CD14-positive monocyte (primary cell): Measurements from ENCODE around the gene ZNF804B. TPM values are rescaled to one million over a fixed set of nuclear protein-coding genes. Genes with fewer than 3 reads are reported as not detected.

Source experiments
- DNase-seq, 3 donors: peaks; one replicate each; pipeline ENCODE4 v3.0.0-alpha.2; 2011 to 2022
- H2AFZ ChIP-seq: 2 replicates; pipeline ENCODE4 v1.6.0; 2012; ENCODE audit warnings: mild to moderate bottlenecking, low read depth, low read length, inconsistent platforms; ENCODE audit not compliant: insufficient read depth, poor library complexity, severe bottlenecking
- H3K27ac ChIP-seq, 2 donors: 1 replicate in 1 of 2; 2 replicates in 1 of 2; pipeline ENCODE4 v1.5.1; 2012 to 2013; ENCODE audit warnings: low read length in 2 of 2, control low read depth in 1 of 2, inconsistent platforms in 1 of 2, low read depth in 1 of 2, mild to moderate bottlenecking in 1 of 2
- H3K27me3 ChIP-seq, 2 donors: one replicate each; pipeline versions ENCODE4 v1.6.0 to v1.6.1; 2011 to 2013; ENCODE audit warnings: low read length in 2 of 2; ENCODE audit not compliant: control insufficient read depth in 2 of 2, insufficient read depth in 2 of 2
- H3K36me3 ChIP-seq, 2 donors: replicated peaks in 1 of 2; 1 replicate in 1 of 2; 2 replicates in 1 of 2; pipeline versions ENCODE4 v1.5.1 to v1.6.1; 2012 to 2013; ENCODE audit warnings: low read length in 2 of 2, control low read depth in 1 of 2, inconsistent platforms in 1 of 2, mild to moderate bottlenecking in 1 of 2; ENCODE audit not compliant: insufficient read depth in 2 of 2, control insufficient read depth in 1 of 2
- H3K4me1 ChIP-seq, 2 donors: 1 replicate in 1 of 2; 2 replicates in 1 of 2; pipeline versions ENCODE4 v1.5.1 to v1.6.1; 2012 to 2013; ENCODE audit warnings: low read length in 2 of 2, control low read depth in 1 of 2, inconsistent platforms in 1 of 2, mild to moderate bottlenecking in 1 of 2, moderate library complexity in 1 of 2; ENCODE audit not compliant: insufficient read depth in 2 of 2, control insufficient read depth in 1 of 2
- H3K4me2 ChIP-seq: replicated peaks from 2 replicates; pipeline ENCODE3; 2012; ENCODE audit warnings: low read length, moderate library complexity, mild to moderate bottlenecking; ENCODE audit not compliant: poor library complexity, severe bottlenecking; ENCODE audit errors: extremely low read depth
- H3K4me3 ChIP-seq, 3 experiments: fragments of 200-600 bp in 1 of 3; sonication (generic) in 1 of 3; replicated peaks in 1 of 3; 1 replicate in 2 of 3; 2 replicates in 1 of 3; pipeline ENCODE4 v1.5.1; 2011 to 2013; ENCODE audit warnings: low read length in 3 of 3, mild to moderate bottlenecking in 3 of 3, control low read depth in 2 of 3, low read depth in 2 of 3, inconsistent platforms in 1 of 3, moderate library complexity in 1 of 3
- H3K79me2 ChIP-seq: 2 replicates; pipeline ENCODE4 v1.6.0; 2012; ENCODE audit warnings: mild to moderate bottlenecking, control low read depth, inconsistent platforms, low read length, moderate library complexity; ENCODE audit not compliant: insufficient read depth
- H3K9ac ChIP-seq: 2 replicates; pipeline ENCODE4 v1.6.0; 2017; ENCODE audit warnings: low read length, mild to moderate bottlenecking; ENCODE audit not compliant: insufficient read depth, poor library complexity, severe bottlenecking
- H3K9me3 ChIP-seq, 2 donors: replicated peaks in 1 of 2; 1 replicate in 1 of 2; 2 replicates in 1 of 2; pipeline versions ENCODE4 v1.5.1 to v1.6.1; 2012 to 2013; ENCODE audit warnings: low read length in 2 of 2, control low read depth in 1 of 2; ENCODE audit not compliant: control insufficient read depth in 1 of 2, insufficient read depth in 1 of 2
- H4K20me1 ChIP-seq: 2 replicates; pipeline ENCODE4 v1.6.0; 2012; ENCODE audit warnings: mild to moderate bottlenecking, low read length, control low read depth, moderate library complexity; ENCODE audit not compliant: insufficient read depth
- H3K27ac Mint-ChIP-seq, 7 donors: one replicate each; pipeline ENCODE4 v1.8.0; 2020; ENCODE audit warnings: mild to moderate bottlenecking in 7 of 7, mixed read lengths in 7 of 7, moderate library complexity in 6 of 7, inconsistent platforms in 2 of 7
- H3K27me3 Mint-ChIP-seq, 3 donors: one replicate each; pipeline ENCODE4 v1.8.0; 2021 to 2022; ENCODE audit warnings: low read depth in 3 of 3, mild to moderate bottlenecking in 3 of 3, mixed read lengths in 3 of 3, moderate library complexity in 3 of 3, inconsistent platforms in 1 of 3
- H3K36me3 Mint-ChIP-seq, 2 donors: one replicate each; pipeline ENCODE4 v1.8.0; 2020; ENCODE audit warnings: mixed read lengths in 2 of 2, inconsistent platforms in 1 of 2, mild to moderate bottlenecking in 1 of 2
- H3K4me1 Mint-ChIP-seq: one replicate; pipeline ENCODE4 v1.8.0; 2020; ENCODE audit warnings: mild to moderate bottlenecking, mixed read lengths
- H3K4me3 Mint-ChIP-seq, 2 donors: one replicate each; pipeline ENCODE4 v1.8.0; 2020; ENCODE audit warnings: mild to moderate bottlenecking in 2 of 2, mixed read lengths in 2 of 2, moderate library complexity in 1 of 2
- H3K9me3 Mint-ChIP-seq, 7 donors: one replicate each; pipeline ENCODE4 v1.8.0; 2020 to 2022; ENCODE audit warnings: mixed read lengths in 7 of 7, mild to moderate bottlenecking in 6 of 7, moderate library complexity in 6 of 7, inconsistent platforms in 2 of 7
- WGBS: methylation state at CpG from one replicate; pipeline ENCODE4 v1.1.5; 2013; ENCODE audit warnings: missing lambda C conversion rate; ENCODE audit not compliant: insufficient coverage; 5-methylcytosine and 5-hydroxymethylcytosine counted together
- intact Hi-C, 2 donors: fragments of 100-400 bp; cut with micrococcal nuclease; formaldehyde crosslinking; loops; one replicate each; pipeline versions ENCODE4 v1.15.0 to v1.15.1; 2023
- polyA plus RNA-seq, 3 donors: library from polyadenylated mRNA; depleted of rRNA in 1 of 3; unstranded in 2 of 3; stranded (reverse) in 1 of 3; fragments of 300-500 nt in 2 of 3; fragments of >200 nt in 1 of 3; fragmentation: Illumina TruSeq in 2 of 3; gene quantifications; 1 replicate in 2 of 3; 2 replicates in 1 of 3; pipeline ENCODE4 v1.2.3, GENCODE V29; 2012 to 2021
- TF ChIP-seq, protein P1 (sequence below): fragments of 200-600 bp; IDR thresholded peaks from one replicate; pipeline ENCODE4 v1.8.0; 2022; ENCODE audit warnings: antibody characterized with exemption, mild to moderate bottlenecking

The ZNF804B gene
- polyA plus RNA-seq, 3 donors: not detected

DNA sequence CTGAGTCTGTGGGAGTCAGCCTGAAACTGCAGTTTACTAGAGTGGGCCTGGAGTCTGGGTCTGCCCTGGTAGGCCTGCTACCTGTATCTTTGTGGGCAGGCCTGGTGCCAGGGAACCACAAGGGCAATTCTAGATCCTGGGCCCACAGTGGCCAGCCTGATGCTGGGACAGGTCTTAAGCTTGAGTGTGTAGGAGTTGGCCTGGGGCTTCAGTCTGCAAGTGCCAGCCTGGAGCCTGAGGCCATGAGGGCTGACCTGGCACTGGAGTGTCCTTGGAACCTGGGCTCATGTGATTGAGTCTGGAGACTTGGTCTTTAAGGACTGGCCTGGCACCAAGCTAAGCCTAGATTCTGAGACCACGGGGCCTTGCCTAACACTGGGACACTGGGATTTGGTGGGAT is 281.7 kb downstream of the ZNF804B start:
- Histone ChIP-seq H3K4me1 (no peaks in the 10 kb centered on the region), H3K4me2 (no peak overlapping the region), H3K27me3 (no peaks in the 10 kb centered on the region), H3K79me2 (no peaks in the 10 kb centered on the region), H4K20me1 (no peaks in the 10 kb centered on the region), H3K9me3 (peaks cover 16 to 19% of the 10 kb centered on the region in 2 donors), H3K9ac (no peak overlapping the region), H3K36me3 (no peaks in the 10 kb centered on the region), H3K27ac (no peak overlapping the region), H2AFZ (no peak overlapping the region), H3K4me3 (no peak overlapping the region)
- DNase-seq: no peak
- Mint-ChIP-seq H3K27me3 (no peaks in the 10 kb centered on the region), H3K9me3 (peaks cover 6 to 27% (median 19%) of the 10 kb centered on the region in 7 donors), H3K4me1 (no peaks in the 10 kb centered on the region), H3K27ac (no peak overlapping the region), H3K4me3 (no peak overlapping the region), H3K36me3 (no peaks in the 10 kb centered on the region)
- intact Hi-C loops: no loop called here
- no CpG with 5 or more reads among the region's 1 CpG for WGBS
- TF ChIP-seq, protein P1, sequence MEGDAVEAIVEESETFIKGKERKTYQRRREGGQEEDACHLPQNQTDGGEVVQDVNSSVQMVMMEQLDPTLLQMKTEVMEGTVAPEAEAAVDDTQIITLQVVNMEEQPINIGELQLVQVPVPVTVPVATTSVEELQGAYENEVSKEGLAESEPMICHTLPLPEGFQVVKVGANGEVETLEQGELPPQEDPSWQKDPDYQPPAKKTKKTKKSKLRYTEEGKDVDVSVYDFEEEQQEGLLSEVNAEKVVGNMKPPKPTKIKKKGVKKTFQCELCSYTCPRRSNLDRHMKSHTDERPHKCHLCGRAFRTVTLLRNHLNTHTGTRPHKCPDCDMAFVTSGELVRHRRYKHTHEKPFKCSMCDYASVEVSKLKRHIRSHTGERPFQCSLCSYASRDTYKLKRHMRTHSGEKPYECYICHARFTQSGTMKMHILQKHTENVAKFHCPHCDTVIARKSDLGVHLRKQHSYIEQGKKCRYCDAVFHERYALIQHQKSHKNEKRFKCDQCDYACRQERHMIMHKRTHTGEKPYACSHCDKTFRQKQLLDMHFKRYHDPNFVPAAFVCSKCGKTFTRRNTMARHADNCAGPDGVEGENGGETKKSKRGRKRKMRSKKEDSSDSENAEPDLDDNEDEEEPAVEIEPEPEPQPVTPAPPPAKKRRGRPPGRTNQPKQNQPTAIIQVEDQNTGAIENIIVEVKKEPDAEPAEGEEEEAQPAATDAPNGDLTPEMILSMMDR: no peak

DNA sequence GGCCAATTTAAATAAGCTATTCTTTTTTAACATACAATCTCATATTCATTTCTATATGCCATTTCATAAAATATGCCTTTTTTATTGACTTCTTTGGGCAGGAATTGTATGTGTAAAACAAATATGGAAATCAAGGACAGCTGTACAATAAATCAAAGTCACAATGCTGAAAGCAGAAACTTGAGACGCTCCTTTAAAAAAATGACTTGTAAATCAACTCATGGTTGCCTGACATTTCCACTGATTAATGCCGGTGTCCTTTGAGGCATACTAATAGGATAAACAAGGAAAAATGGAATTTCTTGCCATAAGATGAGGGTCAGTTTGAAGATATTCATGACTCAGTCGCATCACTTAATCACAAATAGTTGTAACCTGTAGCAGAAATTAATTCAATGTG is 283.4 kb downstream of the ZNF804B start:
- H3K9me3 Mint-ChIP-seq: peaks cover 6 to 27% (median 19%) of the 10 kb centered on the region in 7 donors
- H3K9me3 ChIP-seq: peaks cover 16 to 19% of the 10 kb centered on the region in 2 donors
- no peaks in the 10 kb centered on the region for H3K27me3 Mint-ChIP-seq

More for the DNA sequence above, 283.4 kb downstream of the ZNF804B start:
- H3K27me3 ChIP-seq: no peaks in the 10 kb centered on the region
- Mint-ChIP-seq H3K4me3 (no peak overlapping the region), H3K36me3 (no peaks in the 10 kb centered on the region), H3K4me1 (no peaks in the 10 kb centered on the region), H3K27ac (no peak overlapping the region)
- no peak overlapping the region for H3K4me2 ChIP-seq
- H3K4me1 ChIP-seq: no peaks in the 10 kb centered on the region
- no peak overlapping the region for H3K9ac ChIP-seq
- no peaks in the 10 kb centered on the region for H4K20me1 ChIP-seq
- DNase-seq: no peak
- no peak overlapping the region for H3K27ac ChIP-seq
- 83% methylated on average over 1 of the region's 3 CpGs for WGBS
- no peak overlapping the region for H2AFZ ChIP-seq
- TF ChIP-seq, protein P1: no peak
- no peaks in the 10 kb centered on the region for H3K79me2 ChIP-seq
- no peaks in the 10 kb centered on the region for H3K36me3 ChIP-seq
- H3K4me3 ChIP-seq: no peak overlapping the region
- intact Hi-C loops: no loop called here
